Measurements from ENCODE around the gene GTSE1. TPM values are rescaled to one million over a fixed set of nuclear protein-coding genes. Genes with fewer than 3 reads are reported as not detected.

Gene GTSE1
- total RNA-seq, 1 experiment from 2014 or later, result 15.3 TPM

DNA sequence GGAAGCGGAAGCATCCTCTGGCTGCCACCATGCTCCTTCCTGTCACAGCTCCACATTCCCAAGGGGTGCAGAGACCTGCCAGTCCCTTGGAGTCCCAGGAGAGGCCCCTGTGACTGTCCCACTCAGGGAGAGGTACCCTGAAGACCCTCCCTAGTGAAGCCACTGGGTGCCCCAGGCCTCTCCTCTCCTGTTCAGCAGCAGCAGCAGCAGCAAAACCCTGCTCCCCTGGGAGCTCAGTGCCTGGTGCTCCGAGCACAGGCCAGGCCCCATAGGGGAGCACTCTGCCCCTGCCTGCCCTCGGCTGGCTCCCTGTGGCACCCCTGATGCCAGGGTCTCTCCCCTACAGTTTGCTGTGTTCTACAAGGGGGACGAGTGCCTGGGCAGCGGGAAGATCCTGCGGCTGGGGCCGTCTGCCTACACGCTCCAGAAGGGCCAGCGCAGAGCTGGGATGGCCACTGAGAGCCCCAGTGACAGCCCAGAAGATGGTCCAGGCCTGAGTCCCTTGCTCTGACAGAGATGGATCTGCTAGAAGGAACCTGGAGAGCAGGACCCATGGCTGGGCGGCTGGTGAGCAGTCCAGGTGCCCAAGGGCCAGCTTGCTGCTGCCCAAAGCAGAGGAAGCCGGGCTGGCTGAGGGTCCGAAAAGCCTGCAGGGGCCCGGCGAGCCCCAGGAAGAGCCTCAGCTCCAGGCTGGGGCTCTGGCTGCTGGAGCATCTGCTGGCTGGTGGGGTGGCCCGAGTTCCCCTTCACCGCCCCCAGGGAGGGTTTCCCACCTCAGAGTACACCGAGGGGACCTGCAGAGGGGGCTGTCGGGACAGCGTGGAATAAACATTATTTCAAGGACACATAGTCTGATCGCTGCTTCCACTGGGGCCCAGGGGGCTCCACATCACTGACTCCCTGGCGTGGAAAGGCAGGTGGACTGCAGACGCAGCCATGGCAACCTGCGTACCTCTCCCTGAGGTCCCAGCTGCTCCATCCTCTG is 60.1 kb downstream of the GTSE1 start:
- Histone ChIP-seq H3K79me2 (ENCODE audit: low read length) (no peaks in the 10 kb centered on the region), H3K4me3 (ENCODE audit: low read length) (no peak overlapping the region), H3K27ac (ENCODE audit: low read length) (no peak overlapping the region), H3K9me2 (replicated peaks; ENCODE audit: insufficient read depth, low read length) (no peaks in the 10 kb centered on the region), H4K20me1 (ENCODE audit: insufficient read depth, low read depth, low read length) (peaks cover 34% of the 10 kb centered on the region), H2AFZ (ENCODE audit: low read length) (no peak overlapping the region), H3K9me3 (ENCODE audit: low read length) (no peaks in the 10 kb centered on the region), H3K4me2 (ENCODE audit: low read depth, low read length, poor library complexity, severe bottlenecking) (no peak overlapping the region), H3K27me3 (ENCODE audit: low read length) (no peaks in the 10 kb centered on the region), H3K9ac (ENCODE audit: low read length) (no peak overlapping the region), H3K4me1 (ENCODE audit: low read length) (peaks cover 15% of the 10 kb centered on the region), H3K36me3 (ENCODE audit: insufficient read depth, low read length) (peaks cover 27% of the 10 kb centered on the region)
- DNase-seq, result no peak

DNA sequence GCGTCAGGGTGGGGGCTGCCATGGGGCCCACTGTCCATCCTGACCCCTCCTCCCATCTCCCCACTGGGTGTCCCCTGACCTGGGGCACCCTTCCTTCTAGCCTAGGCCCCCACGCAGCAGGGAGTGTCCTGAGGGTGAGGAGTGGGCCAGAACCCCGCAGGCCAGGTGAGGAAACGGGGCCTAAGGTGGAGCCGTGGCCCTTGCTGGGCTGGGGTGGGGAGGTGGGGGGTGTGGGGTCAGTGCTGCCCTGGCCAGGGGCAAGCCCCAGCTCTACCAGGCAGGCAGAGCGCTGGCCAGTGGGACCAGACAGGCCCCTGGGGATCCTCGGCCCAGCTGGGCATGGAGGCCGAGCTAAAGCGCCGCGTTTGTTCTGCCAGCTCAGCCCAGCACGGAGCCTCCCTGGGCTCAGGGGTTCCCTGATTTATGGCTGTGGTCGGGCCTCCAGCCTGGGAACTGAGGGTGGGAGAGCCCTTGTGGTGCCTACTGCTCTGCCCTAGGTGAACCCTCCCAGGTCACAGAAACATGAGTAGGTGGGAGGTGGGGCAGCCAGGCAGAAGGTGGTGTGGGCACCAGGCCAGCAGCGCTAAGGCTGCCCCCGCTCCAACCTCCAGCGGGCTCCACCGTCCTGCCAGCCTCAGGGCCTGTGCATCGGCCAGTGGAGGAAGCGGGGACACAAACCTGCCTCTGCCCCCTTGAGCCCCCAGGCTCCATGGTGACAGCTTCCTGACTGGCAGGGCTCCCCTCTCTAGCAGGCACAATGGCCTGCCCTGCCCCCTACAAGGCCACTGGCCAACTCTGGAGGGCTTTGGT is 61.2 kb downstream of the GTSE1 start:
- Histone ChIP-seq H3K36me3 (ENCODE audit: insufficient read depth, low read length) (peaks cover 22% of the 10 kb centered on the region), H3K9me3 (ENCODE audit: low read length) (no peaks in the 10 kb centered on the region), H3K27me3 (ENCODE audit: low read length) (no peaks in the 10 kb centered on the region), H3K27ac (ENCODE audit: low read length) (no peak overlapping the region), H3K9ac (ENCODE audit: low read length) (no peak overlapping the region), H3K79me2 (ENCODE audit: low read length) (no peaks in the 10 kb centered on the region), H3K4me2 (ENCODE audit: low read depth, low read length, poor library complexity, severe bottlenecking) (no peak overlapping the region), H3K4me1 (ENCODE audit: low read length) (peaks cover 11% of the 10 kb centered on the region), H4K20me1 (ENCODE audit: insufficient read depth, low read depth, low read length) (peaks cover 38% of the 10 kb centered on the region), H3K9me2 (replicated peaks; ENCODE audit: insufficient read depth, low read length) (no peaks in the 10 kb centered on the region), H3K4me3 (ENCODE audit: low read length) (no peak overlapping the region), H2AFZ (ENCODE audit: low read length) (no peak overlapping the region)
- DNase-seq, result no peak

DNA sequence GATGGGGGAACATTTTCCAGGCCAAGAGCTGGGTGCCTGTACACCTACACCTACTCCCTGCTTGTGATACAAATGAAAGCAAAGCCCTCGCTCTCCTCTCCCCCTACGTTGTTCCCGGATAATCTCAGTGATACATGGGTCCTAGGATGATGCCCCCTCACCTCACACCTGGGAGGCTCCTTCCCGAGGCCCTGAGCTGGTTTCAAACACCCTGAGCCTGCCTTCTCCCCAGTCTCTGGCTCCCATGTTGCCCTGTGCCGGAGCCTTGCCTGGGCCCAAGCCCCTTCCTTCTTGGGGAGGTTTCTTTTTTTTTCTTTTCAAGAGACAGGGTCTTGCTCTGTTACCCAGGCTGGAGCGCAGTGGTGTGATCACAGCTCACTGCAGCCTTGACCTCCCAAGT is 62.1 kb downstream of the GTSE1 start:
- Histone ChIP-seq H2AFZ (ENCODE audit: low read length) (no peak overlapping the region), H3K36me3 (ENCODE audit: insufficient read depth, low read length) (peaks cover 14% of the 10 kb centered on the region), H3K27me3 (ENCODE audit: low read length) (no peaks in the 10 kb centered on the region), H3K9ac (ENCODE audit: low read length) (no peak overlapping the region), H3K79me2 (ENCODE audit: low read length) (no peaks in the 10 kb centered on the region), H3K4me3 (ENCODE audit: low read length) (no peak overlapping the region), H3K27ac (ENCODE audit: low read length) (no peak overlapping the region), H3K9me2 (replicated peaks; ENCODE audit: insufficient read depth, low read length) (no peaks in the 10 kb centered on the region), H3K9me3 (ENCODE audit: low read length) (no peaks in the 10 kb centered on the region), H3K4me2 (ENCODE audit: low read depth, low read length, poor library complexity, severe bottlenecking) (no peak overlapping the region), H4K20me1 (ENCODE audit: insufficient read depth, low read depth, low read length) (peaks cover 37% of the 10 kb centered on the region), H3K4me1 (ENCODE audit: low read length) (peaks cover 5% of the 10 kb centered on the region; the same call in 1 of the 2 replicates)
- DNase-seq, result no peak

GRCh38 chr22:46359362-46359761 is 62.7 kb downstream of the GTSE1 start:
- Histone ChIP-seq H2AFZ (ENCODE audit: low read length) (no peak overlapping the region), H3K27ac (ENCODE audit: low read length) (no peak overlapping the region)

DNA sequence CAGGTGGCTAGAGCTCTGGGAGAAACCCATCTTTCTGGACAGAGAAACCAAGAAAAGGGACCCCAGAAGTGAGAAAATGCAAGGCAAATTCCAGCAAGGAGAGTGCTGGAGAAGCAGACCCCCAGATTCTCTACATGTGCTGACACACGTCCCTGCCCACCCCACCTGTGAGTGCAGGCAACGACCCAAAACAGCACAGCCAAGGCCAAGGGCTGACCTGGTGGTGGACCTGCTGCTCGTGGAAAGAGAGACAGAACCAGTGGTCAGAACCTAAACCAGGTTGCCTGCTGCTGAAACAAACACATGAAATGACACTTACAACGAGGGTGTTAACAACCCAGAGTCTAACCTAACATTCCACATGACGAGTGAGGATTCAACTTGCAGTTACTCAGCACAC is 63.4 kb downstream of the GTSE1 start:
- Histone ChIP-seq H3K27ac (ENCODE audit: low read length) (no peak overlapping the region), H2AFZ (ENCODE audit: low read length) (no peak overlapping the region), H3K4me2 (ENCODE audit: low read depth, low read length, poor library complexity, severe bottlenecking) (no peak overlapping the region), H3K9ac (ENCODE audit: low read length) (no peak overlapping the region), H3K9me3 (ENCODE audit: low read length) (no peaks in the 10 kb centered on the region), H3K27me3 (ENCODE audit: low read length) (no peaks in the 10 kb centered on the region), H3K4me3 (ENCODE audit: low read length) (no peak overlapping the region), H3K9me2 (replicated peaks; ENCODE audit: insufficient read depth, low read length) (no peaks in the 10 kb centered on the region), H3K4me1 (ENCODE audit: low read length) (peaks cover 15% of the 10 kb centered on the region), H3K36me3 (ENCODE audit: insufficient read depth, low read length) (peaks cover 11% of the 10 kb centered on the region), H4K20me1 (ENCODE audit: insufficient read depth, low read depth, low read length) (peaks cover 32% of the 10 kb centered on the region), H3K79me2 (ENCODE audit: low read length) (no peaks in the 10 kb centered on the region)
- DNase-seq, result no peak

More at GRCh38 chr22:46359362-46359761, 62.7 kb downstream of the GTSE1 start:
- no peak overlapping the region for H3K4me2 ChIP-seq (ENCODE audit: low read depth, low read length, poor library complexity, severe bottlenecking)
- no peaks in the 10 kb centered on the region for H3K79me2 ChIP-seq (ENCODE audit: low read length)
- no peaks in the 10 kb centered on the region for H3K27me3 ChIP-seq (ENCODE audit: low read length)
- no peaks in the 10 kb centered on the region for H3K9me3 ChIP-seq (ENCODE audit: low read length)
- H3K36me3 ChIP-seq (ENCODE audit: insufficient read depth, low read length), result peaks cover 11% of the 10 kb centered on the region
- H3K9ac ChIP-seq (ENCODE audit: low read length), result no peak overlapping the region
- no peaks in the 10 kb centered on the region for H3K9me2 ChIP-seq (replicated peaks; ENCODE audit: insufficient read depth, low read length)
- peaks cover 8% of the 10 kb centered on the region for H3K4me1 ChIP-seq (ENCODE audit: low read length)
- DNase-seq, result no peak
- H3K4me3 ChIP-seq (ENCODE audit: low read length), result no peak overlapping the region
- peaks cover 37% of the 10 kb centered on the region for H4K20me1 ChIP-seq (ENCODE audit: insufficient read depth, low read depth, low read length)

GRCh38 chr22:46360891-46361290 is 64.2 kb downstream of the GTSE1 start:
- no peak overlapping the region for H3K9ac ChIP-seq (ENCODE audit: low read length)
- no peaks in the 10 kb centered on the region for H3K9me3 ChIP-seq (ENCODE audit: low read length)
- DNase-seq, result no peak
- no peak overlapping the region for H3K4me3 ChIP-seq (ENCODE audit: low read length)
- no peak overlapping the region for H3K4me2 ChIP-seq (ENCODE audit: low read depth, low read length, poor library complexity, severe bottlenecking)
- H3K79me2 ChIP-seq (ENCODE audit: low read length), result no peaks in the 10 kb centered on the region
- H4K20me1 ChIP-seq (ENCODE audit: insufficient read depth, low read depth, low read length), result peaks cover 29% of the 10 kb centered on the region
- no peak overlapping the region for H2AFZ ChIP-seq (ENCODE audit: low read length)
- H3K4me1 ChIP-seq (ENCODE audit: low read length), result peaks cover 17% of the 10 kb centered on the region
- H3K27me3 ChIP-seq (ENCODE audit: low read length), result no peaks in the 10 kb centered on the region
- H3K36me3 ChIP-seq (ENCODE audit: insufficient read depth, low read length), result peaks cover 7% of the 10 kb centered on the region
- H3K9me2 ChIP-seq (replicated peaks; ENCODE audit: insufficient read depth, low read length), result no peaks in the 10 kb centered on the region
- H3K27ac ChIP-seq (ENCODE audit: low read length), result no peak overlapping the region

DNA sequence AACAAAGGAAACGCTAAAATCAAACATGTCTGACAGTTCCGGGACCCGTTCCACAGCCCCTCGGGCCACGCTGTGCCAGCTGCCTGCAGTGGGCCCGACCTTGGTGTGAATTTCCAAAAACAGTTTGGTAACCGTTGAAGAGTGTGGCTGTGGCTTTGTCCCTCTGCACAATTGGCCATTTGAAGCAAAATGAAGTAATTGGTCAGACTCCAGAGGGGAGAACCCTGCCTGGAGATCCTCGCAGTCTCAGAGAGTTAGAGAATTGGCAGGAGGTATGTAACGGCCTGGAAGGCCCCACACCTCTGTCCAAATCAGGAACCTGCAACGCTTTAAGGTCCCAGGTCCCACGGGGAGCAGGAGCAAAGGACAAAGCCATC is 65.1 kb downstream of the GTSE1 start:
- no peaks in the 10 kb centered on the region for H3K9me2 ChIP-seq (replicated peaks; ENCODE audit: insufficient read depth, low read length)
- no peak overlapping the region for H3K4me2 ChIP-seq (ENCODE audit: low read depth, low read length, poor library complexity, severe bottlenecking)
- H3K9me3 ChIP-seq (ENCODE audit: low read length), result no peaks in the 10 kb centered on the region
- no peak for DNase-seq
- no peak overlapping the region for H3K27ac ChIP-seq (ENCODE audit: low read length)
- no peak overlapping the region for H3K9ac ChIP-seq (ENCODE audit: low read length)
- peaks cover 17% of the 10 kb centered on the region for H3K4me1 ChIP-seq (ENCODE audit: low read length)
- H3K4me3 ChIP-seq (ENCODE audit: low read length), result no peak overlapping the region
- no peaks in the 10 kb centered on the region for H3K27me3 ChIP-seq (ENCODE audit: low read length)
- H2AFZ ChIP-seq (ENCODE audit: low read length), result no peak overlapping the region
- H4K20me1 ChIP-seq (ENCODE audit: insufficient read depth, low read depth, low read length), result peaks cover 23% of the 10 kb centered on the region
- H3K79me2 ChIP-seq (ENCODE audit: low read length), result no peaks in the 10 kb centered on the region
- 0 out of 2 replicates have a peak, but pooled peaks cover 3% of the 10 kb centered on the region for H3K36me3 ChIP-seq (ENCODE audit: insufficient read depth, low read length)
